SIG-M5 treated with dmso at 0.1 percent for 504 hours (cell line): ENCODE data around the gene PRDM9.
"Not testable (repeated sequence)": the region's sequence is repeated elsewhere in the genome, so short reads cannot be mapped to it uniquely, and the experiment has no call there.

Source experiments
- DNase-seq: peaks from one replicate; lab custom pipeline; 2025; ENCODE audit not compliant: unreplicated experiment; lab: John Stamatoyannopoulos, UW

PRDM9 gene

GRCh38 chr5:23507278-23507685 lies at the start of gene PRDM9:
TSS of gene PRDM9 (plus strand) at chr5:23507609. CDS start at chr5:23509034, 1,425 bp downstream.
- DNase-seq, result no peak

DNA sequence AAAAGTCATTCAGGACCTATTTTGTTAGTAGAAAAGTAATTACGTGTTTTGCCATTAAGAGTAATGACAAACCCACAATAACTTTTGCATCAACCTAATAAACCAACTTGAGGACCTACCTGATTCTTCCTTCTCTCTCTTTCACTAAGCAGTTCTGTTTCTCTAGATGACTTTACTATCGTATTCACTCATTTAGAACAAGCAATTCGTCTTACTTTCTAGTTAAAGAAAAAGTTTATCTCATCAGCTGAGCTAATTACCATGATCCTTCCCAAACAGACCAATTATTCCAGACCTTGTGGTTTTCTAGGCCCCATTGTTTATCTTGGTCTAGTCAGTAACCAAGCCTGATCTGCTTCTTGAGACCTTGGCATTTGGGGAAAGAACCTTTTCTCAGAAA lies 49.6 kb upstream of the PRDM9 start:
- no peak for DNase-seq

DNA sequence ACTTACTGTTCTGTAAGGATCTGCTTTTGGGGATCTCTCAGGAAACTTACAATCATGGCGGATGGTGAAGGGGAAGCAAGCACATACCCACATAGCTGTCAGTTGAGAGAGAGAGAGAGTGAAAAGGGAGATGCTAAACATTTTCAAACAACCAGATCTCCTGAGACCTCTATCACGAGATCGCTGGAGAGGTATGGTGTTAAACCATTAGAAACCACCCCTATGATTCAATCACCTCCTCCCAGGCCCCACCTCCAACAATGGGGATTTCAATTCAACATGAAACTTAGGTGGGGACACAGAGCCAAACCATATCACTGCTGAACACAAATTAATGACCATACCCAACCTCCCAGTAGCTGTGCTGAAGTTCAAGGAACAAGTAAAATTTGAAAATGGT lies 48.2 kb upstream of the PRDM9 start:
- no peak for DNase-seq

GRCh38 chr5:23461576-23461975 lies 45.8 kb upstream of the PRDM9 start:
- DNase-seq, result no peak

- DNase-seq, result peak; percentile 15
These were observed 41.0 kb upstream of the PRDM9 start for GRCh38 chr5:23466401-23466912.

DNA sequence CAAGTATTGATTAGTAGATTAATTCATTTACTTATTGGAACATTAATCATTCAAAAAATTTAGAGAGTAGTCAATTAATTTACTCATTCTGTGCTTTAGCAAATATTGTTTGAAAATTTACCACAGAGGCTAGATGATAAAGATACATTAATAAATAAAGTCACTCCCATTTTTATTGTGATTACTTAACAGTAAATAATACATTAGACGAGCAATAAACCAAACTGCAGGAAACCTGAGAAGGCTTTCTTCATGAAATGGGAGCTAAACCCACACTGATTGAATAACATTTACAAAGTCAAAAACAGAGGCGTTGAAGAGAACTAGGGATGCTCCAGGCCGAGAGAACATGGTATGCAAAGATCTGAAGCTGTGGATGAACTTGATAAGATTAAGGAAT lies 38.8 kb upstream of the PRDM9 start:
- DNase-seq, result no peak

- DNase-seq, result no peak
These were observed 33.5 kb upstream of the PRDM9 start for GRCh38 chr5:23473915-23474314.

DNA sequence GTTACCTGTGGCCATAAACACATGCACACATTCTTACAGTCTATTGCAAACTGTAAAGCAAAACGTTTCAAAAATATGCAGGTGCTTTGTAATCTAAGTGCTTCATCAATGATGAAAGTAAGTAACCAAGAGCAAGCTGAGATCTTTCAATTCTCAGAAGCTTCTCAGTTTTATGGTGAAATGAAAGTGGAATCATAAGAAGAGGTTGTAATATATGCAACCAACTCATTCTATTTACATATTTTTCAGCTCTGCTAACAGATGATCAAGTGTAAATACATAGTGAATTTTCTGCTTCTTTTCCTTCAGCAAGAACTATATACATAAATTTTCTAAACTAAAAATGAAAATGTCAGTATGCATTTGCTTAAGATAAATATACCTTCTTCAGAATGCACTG lies 33.1 kb upstream of the PRDM9 start:
- DNase-seq, result no peak

- DNase-seq, result no peak
These were observed 30.8 kb upstream of the PRDM9 start for GRCh38 chr5:23476580-23476979.

- DNase-seq, result no peak
These were observed 24.8 kb upstream of the PRDM9 start for GRCh38 chr5:23482642-23483041.

- DNase-seq, result no peak
These were observed 24.3 kb upstream of the PRDM9 start for GRCh38 chr5:23483090-23483489.

DNA sequence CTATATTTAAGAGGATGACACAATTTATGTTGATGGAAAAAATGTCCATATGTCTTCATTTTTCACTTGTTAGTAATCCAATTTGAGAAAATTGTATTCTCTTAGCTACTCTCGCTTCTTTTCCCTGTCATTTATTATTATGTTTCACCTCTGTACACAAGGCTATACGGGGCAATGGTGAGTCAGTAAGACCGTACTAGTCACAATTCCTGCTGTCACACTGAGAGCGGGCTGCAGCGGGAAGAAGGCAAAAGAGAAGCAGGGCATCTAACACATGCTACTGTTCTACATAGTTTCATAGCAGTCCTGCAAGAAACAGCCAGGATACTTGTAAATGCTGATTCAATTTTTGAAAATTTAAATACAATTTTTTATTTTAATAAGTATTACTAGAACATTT lies 23.3 kb upstream of the PRDM9 start:
- DNase-seq, result no peak

- not testable (repeated sequence) for DNase-seq
These were observed 21.2 kb upstream of the PRDM9 start for GRCh38 chr5:23486227-23486626.

- DNase-seq, result no peak
These were observed 16.4 kb upstream of the PRDM9 start for GRCh38 chr5:23490993-23491392.

DNA sequence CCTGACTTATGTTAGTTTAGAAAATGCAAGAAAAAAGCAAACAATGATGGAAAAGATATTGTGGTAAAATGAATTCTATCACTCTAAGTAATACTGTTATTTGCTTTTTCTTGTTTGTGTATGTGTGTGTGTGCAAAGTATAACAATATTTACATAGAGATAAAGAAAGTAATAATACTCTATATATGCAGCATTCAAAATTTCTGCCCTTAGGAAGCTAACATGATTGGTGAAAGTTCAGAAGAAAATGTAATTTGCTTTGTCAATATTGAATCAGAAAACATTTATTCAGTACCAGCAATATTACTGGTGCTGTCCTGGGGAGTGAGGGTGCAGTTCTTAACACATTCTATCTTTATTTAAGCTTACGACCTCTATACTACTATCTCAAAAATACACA lies 12.9 kb upstream of the PRDM9 start:
- peak; percentile 11 for DNase-seq

DNA sequence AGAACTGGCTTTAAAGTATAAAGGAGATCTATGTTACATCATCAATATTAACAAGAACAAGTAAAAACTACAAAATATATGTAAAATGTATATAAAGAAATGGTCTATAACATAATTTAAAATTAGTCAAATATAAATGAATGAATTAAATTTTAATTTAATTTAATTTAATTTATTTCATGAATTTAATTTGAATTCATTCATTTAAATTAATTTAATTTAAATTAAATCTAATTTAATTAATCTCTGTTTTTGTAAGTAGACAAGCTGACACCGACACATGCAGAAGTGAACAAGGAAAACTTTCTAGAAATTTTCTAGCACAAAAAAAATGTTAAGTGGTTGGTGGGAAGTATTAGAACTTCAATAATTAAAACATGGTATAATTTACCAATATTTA lies 10.8 kb upstream of the PRDM9 start:
- DNase-seq, result no peak

- no peak for DNase-seq
These were observed 826 bp upstream of the PRDM9 start for GRCh38 chr5:23506329-23507236.

GRCh38 chr5:23510434-23510833 lies 3.0 kb downstream of the PRDM9 start:
- DNase-seq, result not testable (repeated sequence)

DNA sequence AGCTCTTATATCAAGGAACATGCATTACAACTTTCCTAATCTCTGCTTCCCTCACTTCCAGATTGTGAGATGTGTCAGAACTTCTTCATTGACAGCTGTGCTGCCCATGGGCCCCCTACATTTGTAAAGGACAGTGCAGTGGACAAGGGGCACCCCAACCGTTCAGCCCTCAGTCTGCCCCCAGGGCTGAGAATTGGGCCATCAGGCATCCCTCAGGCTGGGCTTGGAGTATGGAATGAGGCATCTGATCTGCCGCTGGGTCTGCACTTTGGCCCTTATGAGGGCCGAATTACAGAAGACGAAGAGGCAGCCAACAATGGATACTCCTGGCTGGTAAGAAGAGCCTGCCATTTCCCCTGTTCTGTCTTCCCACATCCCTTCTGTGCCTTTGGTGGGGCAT lies 15.1 kb downstream of the PRDM9 start:
- no peak for DNase-seq

GRCh38 chr5:23523031-23523430 lies 15.6 kb downstream of the PRDM9 start:
- no peak for DNase-seq

- no peak for DNase-seq
These were observed 16.6 kb downstream of the PRDM9 start for GRCh38 chr5:23523998-23524397.

GRCh38 chr5:23525751-23526150 lies 18.3 kb downstream of the PRDM9 start:
- no peak for DNase-seq

DNA sequence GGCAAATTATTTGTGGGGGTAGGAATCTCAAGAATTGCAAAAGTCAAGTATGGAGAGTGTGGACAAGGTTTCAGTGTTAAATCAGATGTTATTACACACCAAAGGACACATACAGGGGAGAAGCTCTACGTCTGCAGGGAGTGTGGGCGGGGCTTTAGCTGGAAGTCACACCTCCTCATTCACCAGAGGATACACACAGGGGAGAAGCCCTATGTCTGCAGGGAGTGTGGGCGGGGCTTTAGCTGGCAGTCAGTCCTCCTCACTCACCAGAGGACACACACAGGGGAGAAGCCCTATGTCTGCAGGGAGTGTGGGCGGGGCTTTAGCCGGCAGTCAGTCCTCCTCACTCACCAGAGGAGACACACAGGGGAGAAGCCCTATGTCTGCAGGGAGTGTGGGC lies 19.2 kb downstream of the PRDM9 start:
- DNase-seq, result not testable (repeated sequence)
